ENCODE results near the gene DMD.
"Not testable (repeated sequence)": the region's sequence is repeated elsewhere in the genome, so short reads cannot be mapped to it uniquely, and the experiment has no call there.

The DMD gene

GRCh38 chrX:31661280-31661810, 1550.0 kb downstream of the DMD start:
- no peak for DNase-seq

- peak; percentile 35 for DNase-seq
These were observed 1553.0 kb downstream of the DMD start for GRCh38 chrX:31658360-31658759.

DNA sequence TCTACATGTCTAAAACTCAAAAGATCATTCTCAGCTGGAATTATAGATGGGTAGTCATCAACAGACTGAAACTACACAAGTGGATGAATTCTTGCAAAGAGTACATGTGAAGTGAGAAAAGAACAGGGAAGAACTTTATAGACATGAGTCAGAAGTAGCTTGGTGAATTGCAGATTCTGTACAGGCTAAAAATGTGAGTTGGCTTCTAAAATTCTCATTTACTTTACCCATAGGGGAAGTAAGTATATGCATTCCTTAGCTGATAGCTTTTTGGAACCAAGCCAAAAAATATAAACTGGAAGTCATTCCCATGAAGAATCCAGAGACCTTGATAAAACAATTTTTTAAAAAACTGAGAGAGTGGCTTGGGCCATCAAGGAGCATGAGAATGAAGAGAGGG, 1555.3 kb downstream of the DMD start:
- DNase-seq: no peak

DNA sequence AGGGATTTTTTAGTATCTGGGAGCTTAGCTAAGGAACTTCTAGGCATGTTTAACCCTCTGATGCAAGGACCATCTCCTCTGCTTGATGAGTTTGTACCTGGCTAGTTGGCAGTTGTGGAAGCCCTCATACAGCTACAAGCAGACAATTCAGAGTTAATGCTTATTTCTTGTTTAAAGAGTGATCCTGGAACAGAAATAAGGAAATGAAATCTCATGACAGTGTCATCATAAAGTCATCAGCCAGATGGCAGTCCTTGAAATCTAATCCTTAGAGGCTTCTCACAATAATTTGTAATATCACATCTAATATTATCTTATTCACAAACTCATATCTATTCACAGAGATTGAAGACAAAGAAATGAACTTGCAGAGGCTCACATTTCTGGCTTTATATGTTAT, 1557.9 kb downstream of the DMD start:
- no peak for DNase-seq

GRCh38 chrX:31652650-31653049, 1558.7 kb downstream of the DMD start:
- DNase-seq: no peak

DNA sequence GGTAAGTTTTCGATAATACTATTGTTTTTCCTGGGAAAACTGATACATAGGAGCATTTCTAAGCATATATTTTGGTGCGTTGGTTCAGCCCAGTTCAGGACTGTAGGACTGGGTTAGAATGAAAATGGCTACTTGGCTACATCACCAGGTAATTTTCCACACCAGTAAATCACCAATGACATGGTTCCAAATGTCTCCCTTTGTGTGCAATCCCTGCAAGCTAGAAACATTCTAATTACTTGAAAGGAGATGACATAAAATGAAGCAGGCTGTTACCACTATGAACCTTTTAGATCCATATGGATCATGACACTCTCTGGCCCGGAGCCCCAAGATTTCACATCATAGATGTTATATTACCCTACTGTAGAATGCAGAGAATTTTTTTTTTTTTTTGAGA, 1562.1 kb downstream of the DMD start:
- no peak for DNase-seq

GRCh38 chrX:31633349-31633748, 1578.0 kb downstream of the DMD start:
- DNase-seq: no peak

- no peak for DNase-seq
These were observed 1582.2 kb downstream of the DMD start for GRCh38 chrX:31629195-31629594.

GRCh38 chrX:31609130-31609529, 1602.2 kb downstream of the DMD start:
- DNase-seq: peak; percentile 27

GRCh38 chrX:31608638-31609037, 1602.7 kb downstream of the DMD start:
- DNase-seq: no peak

- no peak for DNase-seq
These were observed 1604.6 kb downstream of the DMD start for GRCh38 chrX:31606771-31607170.

GRCh38 chrX:31604629-31605221, 1606.6 kb downstream of the DMD start:
- DNase-seq: peak; percentile 2

- no peak for DNase-seq
These were observed 1607.8 kb downstream of the DMD start for GRCh38 chrX:31603411-31604120.

- no peak for DNase-seq
These were observed 1610.5 kb downstream of the DMD start for GRCh38 chrX:31600823-31601222.

DNA sequence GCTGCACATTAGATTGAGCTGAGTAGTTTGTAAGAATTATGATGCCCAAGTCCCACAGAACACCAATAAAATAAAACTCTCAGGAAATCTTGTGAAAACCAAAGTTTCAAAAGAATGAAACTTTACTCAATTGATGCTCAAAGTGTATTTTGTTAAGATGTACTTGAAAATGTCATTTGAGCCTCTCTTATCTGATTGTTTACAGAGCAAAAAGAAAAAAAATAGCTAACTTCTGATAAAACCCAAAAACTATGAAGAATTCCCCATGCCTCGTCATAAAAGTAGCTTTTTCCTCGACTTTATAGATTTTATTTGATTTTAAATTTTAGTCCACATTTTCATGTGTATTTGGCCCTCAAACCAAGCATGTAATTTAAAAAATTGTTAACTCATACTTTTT, 1618.0 kb downstream of the DMD start:
- DNase-seq: no peak

GRCh38 chrX:31591355-31591754, 1620.0 kb downstream of the DMD start:
- DNase-seq: no peak

- no peak for DNase-seq
These were observed 1620.7 kb downstream of the DMD start for GRCh38 chrX:31590581-31591114.

DNA sequence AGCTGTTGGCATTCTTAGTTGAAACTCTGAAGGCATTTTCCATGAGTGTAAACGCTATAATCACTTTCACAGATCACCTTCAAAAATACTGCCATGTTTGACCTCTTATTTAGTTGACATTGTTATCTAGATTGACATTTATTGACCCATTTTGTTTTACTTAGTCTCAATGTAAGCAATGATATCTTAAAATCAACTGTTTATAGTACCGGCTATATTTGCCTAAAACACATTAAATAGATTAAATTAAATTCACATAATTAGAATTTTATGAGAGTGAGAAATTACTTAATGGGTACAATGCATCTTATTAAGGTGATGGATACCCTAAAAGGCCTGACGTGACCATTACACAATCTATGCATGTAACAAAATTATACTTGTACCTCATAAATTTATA, 1621.8 kb downstream of the DMD start:
- DNase-seq: no peak

- no peak for DNase-seq
These were observed 1623.0 kb downstream of the DMD start for GRCh38 chrX:31588355-31588754.

GRCh38 chrX:31583892-31584291, 1627.5 kb downstream of the DMD start:
- not testable (repeated sequence) for DNase-seq

DNA sequence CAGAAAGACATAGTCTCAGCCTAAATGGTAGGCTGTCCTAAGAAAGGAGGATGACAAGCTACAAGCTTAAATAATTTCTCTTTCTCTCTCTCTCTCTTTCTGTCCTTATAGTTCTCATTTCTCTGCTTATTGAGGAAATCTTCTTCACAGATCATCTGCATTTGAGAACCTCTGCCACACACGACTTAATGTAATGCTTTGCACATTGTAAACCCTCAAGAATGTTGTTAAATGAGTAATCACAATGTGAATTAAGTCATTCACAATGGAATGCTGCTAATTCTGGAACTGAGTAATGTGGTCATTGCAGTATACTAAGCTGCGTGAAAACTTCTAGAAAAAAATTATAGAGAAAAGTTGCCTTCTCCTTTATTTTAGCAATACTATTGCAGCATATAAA, 1630.6 kb downstream of the DMD start:
- no peak for DNase-seq

DNA sequence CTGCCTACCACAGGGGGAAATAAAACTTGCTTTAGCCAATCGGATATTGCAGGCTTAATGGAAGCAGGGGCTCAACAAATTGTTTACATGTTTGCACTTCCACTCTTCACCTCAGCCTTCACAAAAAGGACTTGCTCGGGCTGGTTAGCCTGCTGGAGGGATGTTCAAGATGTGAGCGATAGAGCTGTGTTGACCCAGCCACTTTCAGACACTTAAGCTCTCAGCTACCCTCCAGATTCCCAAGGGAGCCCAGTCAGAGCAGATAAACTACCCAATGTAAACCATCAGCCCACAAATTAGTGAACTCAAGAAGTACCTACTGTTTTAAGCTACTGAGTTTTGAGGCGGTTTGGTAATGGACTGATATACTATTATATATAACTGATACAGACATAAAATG, 1631.1 kb downstream of the DMD start:
- no peak for DNase-seq

- no peak for DNase-seq
These were observed 1639.0 kb downstream of the DMD start for GRCh38 chrX:31572360-31572759.

GRCh38 chrX:31570658-31571057, 1640.7 kb downstream of the DMD start:
- no peak for DNase-seq
